IPS-18a (cell line): ENCODE data around the gene TAOK2.
"Not testable (repeated sequence)": the region's sequence is repeated elsewhere in the genome, so short reads cannot be mapped to it uniquely, and the experiment has no call there.

ENCODE experiments used
- H3K27ac ChIP-seq: one replicate; pipeline ENCODE4 v1.5.1; 2013; ENCODE audit warnings: low read length
- H3K27me3 ChIP-seq: one replicate; pipeline ENCODE4 v1.6.1; 2013; ENCODE audit warnings: mild to moderate bottlenecking, low read length; ENCODE audit not compliant: control insufficient read depth, insufficient read depth
- H3K36me3 ChIP-seq: one replicate; pipeline ENCODE4 v1.6.1; 2013; ENCODE audit warnings: low read depth, low read length; ENCODE audit not compliant: control insufficient read depth
- H3K4me1 ChIP-seq: one replicate; pipeline ENCODE4 v1.6.1; 2013; ENCODE audit warnings: low read depth, low read length; ENCODE audit not compliant: control insufficient read depth
- H3K4me3 ChIP-seq: one replicate; pipeline ENCODE4 v1.5.1; 2013; ENCODE audit warnings: low read length
- H3K9ac ChIP-seq: one replicate; pipeline ENCODE4 v1.6.1; 2013; ENCODE audit warnings: mild to moderate bottlenecking, low read length, moderate library complexity
- H3K9me3 ChIP-seq: one replicate; pipeline ENCODE4 v1.6.1; 2013; ENCODE audit warnings: low read depth, low read length; ENCODE audit not compliant: control insufficient read depth

TAOK2 gene

DNA sequence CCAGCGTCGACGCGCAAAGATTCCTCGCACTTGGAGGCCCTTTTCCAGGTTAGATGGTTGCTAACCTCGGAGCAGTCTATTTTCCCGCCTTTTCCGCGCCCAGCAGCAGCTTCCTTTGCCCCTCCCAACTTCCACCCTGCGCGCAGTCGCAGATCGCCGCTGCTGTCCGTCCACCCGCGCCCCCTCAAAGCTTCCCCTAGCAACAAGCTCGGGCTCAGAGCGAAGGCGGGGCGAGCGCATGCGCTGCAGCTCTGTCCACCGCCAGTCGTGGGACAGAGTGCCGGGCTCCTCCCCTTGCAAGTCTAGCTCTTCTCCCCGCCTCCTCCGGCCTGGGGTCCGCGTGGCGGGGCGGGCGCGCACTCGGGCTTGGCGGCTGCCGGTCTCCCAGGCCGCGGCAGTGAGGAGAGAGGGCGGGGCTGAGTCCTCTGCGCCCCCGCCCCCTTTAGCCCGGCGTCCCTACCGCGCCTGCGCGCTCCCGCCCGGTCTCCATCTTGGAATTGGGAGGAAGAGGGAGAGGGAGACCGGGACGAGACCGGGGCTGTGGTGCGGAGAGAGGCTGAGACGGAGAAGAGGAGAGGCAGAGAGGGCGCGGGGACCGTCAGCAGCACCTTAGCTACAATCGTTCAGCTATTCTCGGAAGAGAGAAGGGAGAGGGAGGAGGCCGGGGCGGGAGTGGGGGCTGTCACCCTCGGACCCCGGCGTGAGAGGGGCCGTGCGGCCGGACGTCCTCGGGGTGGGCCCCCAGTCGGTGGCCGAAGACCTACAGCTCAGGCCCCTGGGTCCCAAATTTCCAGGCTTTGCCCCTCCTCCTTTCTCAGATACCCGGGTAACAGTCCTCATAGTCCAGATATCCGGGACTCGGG lies at the start of gene TAOK2:
TSS of gene TAOK2 (plus strand) at position 485 of the 863 bp plus-strand sequence. CDS start 3,905 bp downstream, outside the sequence.
- no peak within 1 kb of the TSS for H3K27ac ChIP-seq
- H3K4me1 ChIP-seq: peaks cover 23% of the 10 kb centered on the region
- peak within 1 kb of the TSS; percentile 75 for H3K9ac ChIP-seq
- H3K36me3 ChIP-seq: peaks cover 10% of the 10 kb centered on the region
- H3K27me3 ChIP-seq: peaks cover 14% of the 10 kb centered on the region
- peaks cover 6% of the 10 kb centered on the region for H3K9me3 ChIP-seq
- peak within 1 kb of the TSS; percentile 91 for H3K4me3 ChIP-seq

DNA sequence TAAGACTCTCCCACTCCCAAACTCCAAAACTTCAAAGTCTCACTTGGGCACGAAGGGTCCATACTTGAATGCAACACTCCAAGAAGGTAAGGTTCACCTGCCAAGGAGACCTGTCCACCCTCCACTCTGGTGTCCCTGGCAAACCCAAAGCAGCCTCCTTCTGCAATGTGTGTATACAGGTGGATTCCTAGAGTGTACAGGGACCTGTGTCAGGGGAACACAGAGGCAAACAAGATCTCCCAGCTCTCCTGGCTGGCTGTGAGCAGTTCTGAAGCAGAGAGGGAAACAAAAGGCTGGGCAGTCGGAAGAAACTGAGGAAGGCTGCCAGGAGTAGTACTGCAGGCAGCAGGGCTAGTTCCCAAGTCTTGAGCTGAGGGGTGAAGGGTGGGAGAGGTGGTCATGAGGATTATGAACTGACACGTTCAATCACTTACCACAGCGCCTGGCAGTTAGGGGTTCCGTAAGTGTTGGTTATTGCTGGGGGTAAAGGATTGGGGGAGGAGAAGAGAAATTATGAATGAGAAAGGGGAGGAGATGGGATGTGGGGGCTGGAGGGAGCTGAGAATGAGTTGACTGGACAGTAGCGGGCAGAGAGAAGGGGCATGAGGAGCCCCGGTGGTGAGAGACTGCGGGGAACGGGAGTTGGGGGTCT lies 48.4 kb upstream of the TAOK2 start:
- H3K27me3 ChIP-seq: no peaks in the 10 kb centered on the region
- no peak overlapping the region for H3K27ac ChIP-seq
- H3K36me3 ChIP-seq: no peaks in the 10 kb centered on the region
- no peaks in the 10 kb centered on the region for H3K9me3 ChIP-seq
- H3K4me1 ChIP-seq: peaks cover 7% of the 10 kb centered on the region
- H3K9ac ChIP-seq: peak overlapping the region; percentile 83
- H3K4me3 ChIP-seq: peak overlapping the region; percentile 77

DNA sequence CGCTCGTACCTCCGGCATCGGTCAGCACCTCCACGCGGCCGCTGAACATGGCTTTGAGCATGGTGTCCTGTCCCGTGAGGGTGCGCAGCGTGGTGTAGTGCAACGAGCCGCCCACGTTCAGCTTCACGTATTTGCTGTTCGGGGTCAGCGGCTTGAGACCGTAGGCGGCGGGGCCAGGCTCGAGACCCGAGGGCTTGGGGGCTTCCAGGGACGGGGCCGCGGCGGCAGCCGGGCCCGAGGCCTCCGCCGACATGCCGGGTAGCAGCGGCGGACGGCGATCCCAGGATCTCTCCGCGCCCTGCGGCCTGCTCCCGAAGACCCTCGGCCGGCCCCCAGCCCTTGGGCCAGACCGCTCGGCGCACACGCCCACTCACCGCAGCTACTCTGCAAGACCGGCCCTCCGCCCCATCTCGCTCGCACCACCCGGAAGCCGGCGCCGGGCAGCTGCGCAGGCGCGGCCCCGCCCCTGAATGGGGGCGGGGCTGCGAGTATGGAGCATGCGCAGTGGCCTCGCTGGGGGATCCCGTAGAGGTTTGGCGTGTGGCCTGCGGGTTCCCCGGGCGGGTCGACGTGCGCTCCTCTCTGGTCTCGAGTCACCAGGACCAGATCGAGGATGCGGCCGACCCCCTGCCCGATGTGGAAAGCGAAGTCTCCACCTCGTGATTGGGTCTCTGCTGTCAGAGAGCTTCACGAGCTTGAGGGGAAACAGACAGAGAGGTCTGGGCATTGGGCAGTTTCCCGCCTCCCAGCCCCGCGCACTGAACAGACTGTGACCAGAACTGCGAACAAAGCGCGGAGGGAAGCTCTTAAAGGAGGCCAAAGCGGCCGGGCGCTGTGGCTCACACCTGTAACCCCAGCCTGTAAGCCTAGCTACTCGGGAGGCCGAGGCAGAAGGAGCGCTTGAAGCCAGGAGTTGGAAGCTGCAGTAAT lies 47.6 kb upstream of the TAOK2 start, which contains the start of gene KCTD13:
TSS of gene KCTD13 (minus strand) at position 446 of the 930 bp plus-strand sequence. CDS start at position 253, 193 bp downstream.
- no peaks in the 10 kb centered on the region for H3K9me3 ChIP-seq
- H3K27ac ChIP-seq: peak within 1 kb of the TSS; percentile 54
- no peaks in the 10 kb centered on the region for H3K27me3 ChIP-seq
- H3K4me3 ChIP-seq: peak within 1 kb of the TSS; percentile 77
- peaks cover 7% of the 10 kb centered on the region for H3K4me1 ChIP-seq
- peak within 1 kb of the TSS; percentile 83 for H3K9ac ChIP-seq
- H3K36me3 ChIP-seq: no peaks in the 10 kb centered on the region

DNA sequence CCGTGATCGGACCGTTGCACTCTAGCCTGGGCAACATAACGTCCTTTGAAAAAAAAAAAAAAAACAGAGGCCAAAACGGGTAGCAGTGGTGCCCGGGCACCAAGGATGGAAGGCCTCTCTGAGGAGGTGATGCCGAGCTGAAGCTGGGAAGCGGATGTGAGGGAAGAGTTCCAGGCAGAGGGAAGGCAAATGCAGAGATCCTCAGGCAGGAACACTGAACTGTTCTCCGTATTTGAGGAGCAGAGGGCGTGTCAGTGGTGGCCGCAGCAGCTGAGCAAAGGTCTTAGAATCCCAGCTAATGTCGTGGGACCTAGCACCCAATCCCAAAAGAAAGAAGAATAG lies 47.0 kb upstream of the TAOK2 start:
- peak overlapping the region; percentile 83 for H3K9ac ChIP-seq
- H3K27me3 ChIP-seq: no peaks in the 10 kb centered on the region
- peak overlapping the region; percentile 77 for H3K4me3 ChIP-seq
- peaks cover 7% of the 10 kb centered on the region for H3K4me1 ChIP-seq
- H3K9me3 ChIP-seq: no peaks in the 10 kb centered on the region
- no peaks in the 10 kb centered on the region for H3K36me3 ChIP-seq
- peak overlapping the region; percentile 54 for H3K27ac ChIP-seq

DNA sequence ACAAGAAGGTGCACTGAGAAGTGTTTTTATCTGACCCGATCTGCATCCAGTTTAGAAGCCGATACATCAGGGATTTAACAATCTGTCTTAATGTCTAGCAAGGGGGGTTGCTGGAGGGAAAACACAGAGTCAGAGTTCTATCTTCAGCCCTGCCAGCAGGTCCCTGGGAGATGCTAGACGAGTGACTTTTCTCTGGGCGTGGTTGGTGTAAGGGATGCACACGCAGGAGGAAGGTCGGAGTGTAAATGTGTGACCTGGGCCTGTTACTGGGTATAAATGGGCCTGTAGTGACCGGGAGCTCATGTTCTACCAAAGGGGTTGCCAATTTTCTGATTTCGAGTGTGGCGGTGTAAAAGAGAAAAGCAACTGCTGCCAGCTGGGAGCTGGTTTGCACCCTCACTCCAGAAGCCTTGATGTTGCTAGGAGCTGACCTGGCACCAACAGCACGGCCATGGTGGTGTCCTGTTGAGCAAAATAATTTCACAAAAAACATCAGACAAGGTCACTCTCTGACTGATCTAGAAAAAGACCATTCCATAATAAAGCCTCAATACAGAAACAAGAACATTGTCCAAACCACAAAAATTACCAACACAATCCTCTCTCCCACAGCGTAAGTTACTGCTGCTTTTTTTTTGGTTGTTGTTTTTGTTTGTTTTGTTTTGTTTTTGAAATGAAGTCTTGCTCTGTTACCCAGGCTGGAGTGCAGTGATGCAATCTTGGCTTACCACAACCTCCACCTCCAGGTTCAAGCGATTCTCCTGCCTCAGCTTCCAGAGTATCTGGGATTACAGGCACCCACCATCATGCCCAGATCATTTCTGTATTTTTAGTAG lies 46.4 kb upstream of the TAOK2 start:
- Histone ChIP-seq H3K36me3 (no peaks in the 10 kb centered on the region), H3K9ac (peak overlapping the region; percentile 83), H3K4me1 (peaks cover 7% of the 10 kb centered on the region), H3K27me3 (no peaks in the 10 kb centered on the region), H3K9me3 (no peaks in the 10 kb centered on the region), H3K4me3 (peak overlapping the region; percentile 77), H3K27ac (no peak overlapping the region)

DNA sequence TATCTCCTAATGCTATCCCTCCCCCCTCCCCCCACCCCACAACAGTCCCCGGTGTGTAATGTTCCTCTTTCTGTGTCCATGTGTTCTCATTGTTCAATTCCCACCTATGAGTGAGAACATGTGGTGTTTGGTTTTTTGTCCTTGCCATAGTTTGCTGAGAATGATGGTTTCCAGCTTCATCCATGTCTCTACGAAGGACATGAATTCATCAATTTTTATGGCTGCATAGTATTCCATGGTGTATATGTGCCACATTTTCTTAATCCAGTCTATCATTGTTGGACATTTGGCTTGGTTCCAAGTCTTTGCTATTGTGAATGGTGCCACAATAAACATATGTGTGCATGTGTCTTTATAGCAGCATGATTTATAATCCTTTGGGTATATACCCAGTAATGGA lies 41.9 kb upstream of the TAOK2 start:
- H3K27ac ChIP-seq, H3K36me3 ChIP-seq, H3K4me1 ChIP-seq, H3K4me3 ChIP-seq, H3K9me3 ChIP-seq, H3K27me3 ChIP-seq, H3K9ac ChIP-seq: not testable (repeated sequence)

DNA sequence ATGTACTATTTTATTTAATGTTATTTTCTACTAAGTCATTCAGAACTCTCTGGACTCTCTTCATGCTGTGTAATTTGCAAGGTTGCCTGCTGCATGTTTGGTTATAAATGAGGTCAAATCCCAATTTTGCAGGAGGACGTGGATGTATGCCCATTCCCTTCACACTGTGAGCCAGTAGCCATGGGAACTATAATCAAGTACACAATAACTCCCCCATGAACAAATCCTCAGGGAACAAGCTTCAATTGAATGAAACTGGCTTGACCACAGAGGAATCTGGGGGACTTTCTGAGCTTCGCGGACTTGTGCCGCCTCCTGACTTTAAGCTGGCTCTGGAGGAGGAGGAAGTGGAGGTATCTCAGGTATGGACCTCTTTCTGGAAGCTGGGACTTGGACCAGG lies 33.0 kb upstream of the TAOK2 start:
- peaks cover 5% of the 10 kb centered on the region for H3K4me1 ChIP-seq
- H3K9me3 ChIP-seq: no peaks in the 10 kb centered on the region
- no peak overlapping the region for H3K27ac ChIP-seq

DNA sequence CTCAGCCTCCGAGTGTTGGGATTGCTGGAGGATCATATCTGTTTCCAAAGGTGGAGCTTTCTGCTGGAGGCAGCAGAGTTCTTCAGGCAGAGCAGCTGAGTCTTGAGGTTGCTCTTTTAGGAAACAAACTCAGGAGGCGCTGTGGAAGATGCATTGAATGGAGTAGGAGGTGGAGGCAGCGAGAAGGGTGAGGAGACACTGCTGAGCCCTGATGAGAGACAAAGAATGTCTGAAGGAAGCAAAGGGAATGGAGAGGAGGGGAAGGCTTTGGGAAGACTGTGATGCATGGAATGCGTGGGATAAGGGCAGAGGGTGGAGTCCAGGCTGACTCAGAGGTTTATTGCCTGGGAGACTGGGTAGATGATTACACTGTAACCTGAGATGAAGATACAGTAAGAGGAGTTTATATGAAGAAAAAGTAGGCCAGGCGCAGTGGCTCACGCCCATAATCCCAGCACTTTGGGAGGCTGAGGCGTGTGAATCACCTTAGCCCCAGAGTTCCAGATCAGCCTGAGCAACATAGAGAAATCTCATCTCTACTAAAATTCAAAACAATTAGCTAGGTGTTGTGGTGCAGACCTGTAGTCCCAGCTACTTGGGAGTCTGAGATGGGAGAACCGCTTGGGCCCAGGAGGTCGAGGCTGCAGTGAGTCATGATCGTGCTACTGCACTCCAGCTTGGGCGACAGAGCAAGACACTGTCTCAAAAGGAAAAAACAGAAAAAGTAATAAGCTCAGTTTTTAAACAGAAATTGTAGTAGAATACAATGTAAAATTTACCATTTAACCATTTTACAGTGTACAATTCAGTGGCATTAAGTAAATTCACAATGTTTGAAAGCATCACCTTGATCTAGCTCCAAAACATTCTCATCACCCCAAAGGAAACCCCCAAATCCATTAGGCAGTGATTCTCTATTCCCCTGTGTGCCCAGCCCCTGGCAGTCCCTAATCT lies 29.5 kb upstream of the TAOK2 start:
- no peak overlapping the region for H3K4me3 ChIP-seq

More for the DNA sequence above, 33.0 kb upstream of the TAOK2 start:
- Histone ChIP-seq H3K4me3 (no peak overlapping the region), H3K27me3 (no peaks in the 10 kb centered on the region), H3K9ac (no peak overlapping the region), H3K36me3 (no peaks in the 10 kb centered on the region)

DNA sequence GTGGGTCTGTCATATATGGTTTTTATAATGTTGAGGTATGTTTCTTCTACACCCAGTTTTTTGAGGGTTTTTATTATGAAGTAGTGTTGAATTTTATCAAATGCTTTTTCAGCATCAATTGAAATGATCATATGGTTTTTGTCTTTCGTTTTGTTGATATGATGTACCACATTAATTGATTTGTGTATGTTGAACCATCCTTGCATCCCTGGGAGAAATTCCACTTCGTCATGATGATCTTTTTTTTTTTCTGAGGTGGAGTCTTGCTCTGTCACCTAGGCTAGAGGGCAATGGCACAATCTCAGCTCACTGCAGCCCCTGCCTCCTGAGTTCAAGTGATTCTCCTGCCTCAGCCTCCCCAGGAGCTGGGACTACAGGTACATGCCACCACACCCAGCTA lies 25.8 kb upstream of the TAOK2 start:
- no peak overlapping the region for H3K4me3 ChIP-seq
- no peaks in the 10 kb centered on the region for H3K36me3 ChIP-seq
- H3K9me3 ChIP-seq: no peaks in the 10 kb centered on the region
- no peak overlapping the region for H3K27ac ChIP-seq
- no peak overlapping the region for H3K9ac ChIP-seq
- no peaks in the 10 kb centered on the region for H3K27me3 ChIP-seq
- peaks cover 5% of the 10 kb centered on the region for H3K4me1 ChIP-seq

More for the DNA sequence above, 29.5 kb upstream of the TAOK2 start:
- H3K27me3 ChIP-seq: no peaks in the 10 kb centered on the region
- H3K36me3 ChIP-seq: no peaks in the 10 kb centered on the region
- H3K27ac ChIP-seq: no peak overlapping the region
- peaks cover 5% of the 10 kb centered on the region for H3K4me1 ChIP-seq
- H3K9me3 ChIP-seq: no peaks in the 10 kb centered on the region
- H3K9ac ChIP-seq: no peak overlapping the region
